HG03025 (cell line): ENCODE results near the gene PDCL3.

Experiments used
- ATAC-seq: cut with Tn5 transposase; IDR thresholded peaks from one replicate; pipeline ENCODE4 v1.9.1; 2021; ENCODE audit warnings: mild to moderate bottlenecking, moderate library complexity; ENCODE audit not compliant: unreplicated experiment, low FRiP score

PDCL3 gene

DNA sequence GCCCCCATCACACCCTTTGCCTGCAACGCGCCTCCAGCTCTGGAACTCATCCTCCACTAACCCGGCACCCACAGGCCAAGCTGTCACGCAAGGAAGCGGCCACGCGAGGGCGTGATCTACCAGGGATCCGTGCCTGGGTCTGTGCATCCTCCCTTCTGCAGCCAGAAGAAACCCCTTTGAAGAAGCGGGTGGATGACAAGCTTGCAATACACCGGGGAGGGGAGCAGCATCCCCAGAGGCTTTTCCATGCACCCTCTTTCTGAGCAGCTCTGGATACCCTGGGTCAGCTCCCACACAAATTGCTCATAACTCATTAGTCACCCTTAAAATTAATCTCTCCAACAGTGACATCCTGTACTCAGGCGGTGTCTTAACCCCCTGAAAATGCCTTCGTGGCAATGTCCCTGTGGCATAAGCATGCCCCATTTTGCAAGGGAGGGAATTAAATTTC lies 47.6 kb downstream of the PDCL3 start:
- no peak for ATAC-seq

DNA sequence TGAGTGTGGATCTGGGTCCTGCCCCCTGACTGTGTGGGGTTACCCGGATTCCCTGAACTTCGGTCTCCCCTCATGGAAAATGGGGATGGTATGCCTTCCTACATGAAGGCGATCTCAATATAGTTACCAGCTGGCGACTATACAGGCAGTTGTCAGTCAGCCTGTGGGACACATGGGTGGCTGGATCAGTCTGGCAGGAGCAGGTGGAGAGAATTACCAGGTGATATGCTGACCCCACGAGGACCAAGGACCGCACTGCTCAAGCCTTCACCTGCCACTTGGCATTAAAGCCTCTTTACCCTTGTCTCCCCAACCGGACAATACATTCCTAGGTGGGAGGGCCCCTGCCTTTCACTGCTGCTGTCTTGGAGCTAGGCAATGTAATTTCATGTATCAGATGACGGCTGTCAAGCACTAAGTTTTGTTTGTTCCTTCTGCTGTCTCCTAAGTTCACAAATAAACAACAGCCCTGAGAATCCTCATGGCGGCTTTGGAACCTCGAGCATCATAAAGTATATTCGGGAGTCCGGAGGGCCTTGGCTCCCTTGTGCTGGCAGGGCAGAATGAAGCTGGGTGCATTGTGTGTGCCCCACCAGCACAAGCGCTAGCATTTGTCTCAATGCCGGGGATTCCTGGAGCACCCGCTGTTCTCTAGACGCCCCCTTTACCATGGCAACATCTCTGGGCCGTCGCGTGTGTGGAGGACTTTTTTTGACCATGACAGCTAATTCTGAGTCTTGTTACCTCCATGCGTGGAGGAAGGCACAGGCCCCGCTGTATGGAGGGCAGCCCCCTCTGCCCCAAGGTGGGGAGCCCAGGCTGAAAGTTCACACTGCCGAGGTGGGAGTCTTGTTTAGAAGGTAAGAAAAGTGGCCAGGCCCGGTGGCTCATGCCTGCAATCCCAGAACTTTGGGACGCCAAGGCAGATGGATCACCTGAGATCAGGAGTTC lies 48.6 kb downstream of the PDCL3 start:
- ATAC-seq, result no peak

DNA sequence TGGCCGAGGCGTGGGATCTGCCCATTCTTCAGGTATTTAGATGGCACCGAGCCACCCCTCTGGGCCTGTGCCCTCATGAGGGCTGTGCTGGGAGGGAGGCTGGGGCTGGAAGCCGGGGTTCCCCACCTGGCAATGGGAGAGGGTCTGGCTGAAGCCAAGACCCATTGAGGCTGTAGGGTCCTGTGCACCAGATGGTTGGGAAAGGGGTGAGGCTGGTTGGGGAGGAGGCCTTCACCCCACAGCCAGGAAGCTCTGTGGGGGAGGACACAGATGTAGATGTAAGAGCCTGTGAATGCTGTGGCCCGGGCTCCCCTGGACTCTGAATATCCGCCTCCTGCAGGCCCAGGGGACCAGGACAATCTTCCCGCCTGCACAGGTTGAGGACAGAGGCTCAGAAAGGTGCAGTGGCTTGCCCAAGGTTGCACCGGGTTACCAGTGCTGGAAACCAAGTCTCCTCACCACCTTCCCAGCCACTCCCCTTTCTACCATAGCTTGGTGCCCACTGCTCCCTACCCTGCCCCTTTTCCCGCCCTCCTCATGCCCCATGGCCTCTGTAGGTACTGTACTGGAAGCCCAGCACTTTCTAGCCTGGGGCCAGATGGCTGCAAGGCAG lies 49.7 kb downstream of the PDCL3 start:
- ATAC-seq, result no peak

DNA sequence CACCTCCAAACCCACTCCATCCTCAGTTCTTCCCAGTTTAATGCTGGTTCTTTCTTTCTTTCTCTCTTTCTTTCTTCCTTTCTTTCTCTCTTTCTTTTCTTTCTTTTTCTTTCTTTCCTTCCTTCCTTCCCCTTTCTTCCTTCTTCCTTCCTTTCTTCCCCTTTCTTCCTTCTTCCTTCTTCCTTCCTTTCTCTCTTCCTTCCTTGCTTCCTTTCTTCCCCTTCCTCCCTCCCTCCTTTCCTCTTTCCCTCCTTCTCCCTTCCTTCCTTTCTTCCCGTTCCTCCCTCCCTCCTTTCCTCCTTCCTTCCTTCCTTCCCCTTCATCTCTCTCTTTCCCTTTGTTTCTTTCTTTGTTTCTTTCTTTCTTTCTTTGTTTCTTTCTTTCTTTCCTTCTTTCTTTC lies 50.9 kb downstream of the PDCL3 start:
- no peak for ATAC-seq

DNA sequence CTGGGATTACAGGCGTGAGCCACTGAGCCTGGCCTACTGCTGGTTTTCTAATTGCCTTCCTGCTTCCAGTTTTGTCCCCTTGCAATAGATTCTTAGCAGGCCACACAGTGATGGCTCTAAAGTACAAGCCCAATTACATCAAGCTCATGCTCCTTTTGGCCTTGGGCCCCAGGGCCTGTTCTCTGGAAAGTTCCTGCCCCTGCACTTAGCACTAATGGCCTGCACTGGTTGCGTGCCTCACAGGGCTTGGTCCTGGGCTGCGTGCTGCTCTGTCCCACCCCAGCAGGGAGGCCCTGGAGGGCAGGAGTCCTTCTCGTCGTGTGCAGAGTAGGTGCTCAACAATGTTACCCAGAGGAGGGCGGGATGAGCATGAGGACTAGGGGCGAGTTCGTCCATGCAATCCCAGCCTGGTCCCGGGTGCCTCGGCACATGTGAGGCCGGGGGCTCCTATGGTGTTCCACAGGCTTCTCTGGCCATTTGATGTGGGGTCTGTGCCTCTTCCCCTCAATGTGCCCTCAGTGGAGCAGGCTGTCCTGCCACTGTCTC lies 51.7 kb downstream of the PDCL3 start:
- ATAC-seq, result no peak

DNA sequence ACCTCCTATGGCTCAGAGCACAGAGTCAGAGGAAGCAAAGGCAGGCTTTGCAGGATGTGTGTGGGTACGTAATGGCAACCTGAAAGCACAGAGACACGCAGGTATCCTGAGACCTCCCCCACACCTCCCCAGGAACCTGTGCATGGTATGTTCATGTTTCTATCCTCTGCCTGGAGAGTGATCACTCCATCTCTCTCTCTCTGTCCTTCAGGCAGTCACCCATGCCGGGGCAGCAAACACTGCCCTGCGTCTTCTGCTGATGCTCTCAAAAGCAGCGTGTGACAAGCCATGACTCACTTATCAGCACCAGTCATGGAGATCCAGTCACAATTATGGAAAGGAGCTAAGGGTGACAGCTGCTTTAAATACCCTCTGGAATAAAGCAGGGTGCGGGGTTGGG lies 52.7 kb downstream of the PDCL3 start:
- ATAC-seq, result no peak

DNA sequence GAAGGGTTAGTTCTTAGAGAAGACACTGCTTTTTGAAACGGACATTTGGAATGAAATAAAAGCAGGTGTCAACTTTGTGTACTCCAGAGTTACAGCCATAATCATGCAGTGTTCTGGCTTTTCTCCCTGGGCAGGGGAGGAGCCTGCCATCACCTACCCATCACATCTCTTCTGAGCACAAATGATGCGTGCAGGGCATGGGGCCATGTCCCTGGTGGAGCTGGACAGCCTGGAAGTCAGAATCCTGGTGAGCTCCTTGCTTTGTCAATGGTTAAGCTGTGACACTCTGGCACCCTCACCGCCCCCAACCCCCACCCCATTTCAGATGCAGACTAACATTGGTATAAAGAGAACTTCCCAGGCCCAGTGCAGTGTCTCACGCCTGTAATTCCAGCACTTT lies 53.1 kb downstream of the PDCL3 start:
- ATAC-seq, result no peak

DNA sequence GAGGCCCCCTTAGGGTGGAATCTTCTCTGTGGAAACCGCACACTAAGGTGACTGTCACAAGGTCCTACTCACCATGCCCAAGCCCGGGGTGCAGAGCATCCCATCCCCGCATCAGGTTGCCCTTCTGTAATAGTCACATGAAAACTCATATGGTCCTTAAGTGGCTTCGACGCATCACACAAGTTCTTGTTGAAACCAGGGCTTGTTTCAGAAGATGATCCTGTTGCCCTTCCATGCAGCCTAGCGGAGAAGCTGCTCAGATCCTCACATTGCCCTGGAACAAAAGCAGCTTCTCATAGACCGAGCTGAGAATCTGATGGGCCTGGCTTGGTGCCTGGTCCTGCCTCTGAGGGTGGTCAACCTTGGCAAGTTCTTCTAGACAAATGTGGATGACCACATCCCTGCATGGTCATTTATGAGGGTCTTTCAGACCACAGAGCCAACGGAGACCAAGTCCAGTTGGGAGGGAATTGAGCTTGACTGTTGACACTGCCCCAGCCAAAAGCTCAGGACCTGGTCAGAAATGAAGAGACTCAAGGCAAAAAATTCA lies 54.1 kb downstream of the PDCL3 start:
- ATAC-seq, result no peak

DNA sequence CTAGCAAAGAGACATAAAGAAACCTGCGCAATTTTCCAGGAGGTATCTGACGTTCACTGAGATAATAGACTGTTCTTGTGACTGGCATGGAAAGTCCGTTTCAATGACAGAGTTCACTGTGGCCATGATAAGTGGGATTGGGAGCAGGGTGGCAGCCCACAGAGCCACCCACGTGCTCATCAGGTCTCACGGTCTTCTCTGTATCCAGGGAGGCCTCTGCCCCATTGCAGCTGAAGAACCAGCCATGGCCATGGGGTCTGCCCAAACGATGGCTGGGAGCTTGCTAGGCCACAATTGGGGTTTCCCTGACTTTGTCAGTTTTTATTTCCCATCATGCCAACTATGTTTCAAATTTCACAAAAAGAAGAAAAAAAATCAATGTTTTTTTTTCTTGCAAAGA lies 57.2 kb downstream of the PDCL3 start:
- ATAC-seq, result no peak

DNA sequence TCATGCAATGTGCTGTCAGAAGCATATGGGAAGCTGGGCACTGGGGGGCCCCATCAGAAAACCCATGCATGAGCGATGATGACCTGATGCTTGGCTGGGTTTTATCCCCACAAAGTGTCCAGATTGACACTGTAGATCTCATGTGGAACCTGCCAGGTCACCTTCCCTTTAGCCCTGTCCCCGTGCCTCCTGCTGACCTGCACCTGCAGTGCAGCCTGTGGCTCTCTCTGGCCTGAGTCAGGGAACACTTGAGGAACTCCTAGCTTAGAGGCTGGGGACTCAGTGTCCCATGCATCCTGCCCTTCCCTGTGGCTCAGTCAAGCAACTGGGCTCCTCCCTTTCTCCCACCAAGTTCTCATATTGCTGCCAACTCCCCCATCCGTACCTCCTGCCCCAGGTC lies 57.7 kb downstream of the PDCL3 start:
- ATAC-seq, result no peak

DNA sequence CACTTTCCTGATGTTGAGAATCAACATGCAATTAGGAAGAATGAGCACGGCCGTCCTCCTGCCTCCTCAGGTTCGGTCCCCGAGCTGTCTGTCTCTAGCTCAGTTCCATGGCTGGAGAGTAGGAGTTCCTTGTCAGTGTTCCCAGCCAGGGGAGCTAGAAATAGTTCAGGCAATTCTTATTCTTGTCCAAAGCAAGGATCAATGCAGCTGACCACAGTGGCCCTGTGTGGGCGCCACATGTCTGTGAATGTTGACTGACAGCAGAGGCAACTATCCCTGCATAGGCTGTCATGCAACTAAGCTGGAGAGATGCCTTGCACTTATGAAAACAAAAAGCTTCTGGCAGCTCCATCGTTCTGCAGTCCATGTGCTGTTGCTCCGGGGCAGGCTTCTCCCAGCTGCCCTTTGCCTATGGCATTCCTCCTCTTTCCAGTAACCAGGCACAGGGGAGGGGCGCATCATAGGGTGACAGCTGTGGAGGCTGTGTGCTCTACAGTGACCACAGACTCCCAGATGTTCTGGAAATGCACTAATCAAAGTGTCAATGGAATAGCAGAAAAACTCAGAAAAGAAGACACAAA lies 58.7 kb downstream of the PDCL3 start:
- ATAC-seq, result no peak

DNA sequence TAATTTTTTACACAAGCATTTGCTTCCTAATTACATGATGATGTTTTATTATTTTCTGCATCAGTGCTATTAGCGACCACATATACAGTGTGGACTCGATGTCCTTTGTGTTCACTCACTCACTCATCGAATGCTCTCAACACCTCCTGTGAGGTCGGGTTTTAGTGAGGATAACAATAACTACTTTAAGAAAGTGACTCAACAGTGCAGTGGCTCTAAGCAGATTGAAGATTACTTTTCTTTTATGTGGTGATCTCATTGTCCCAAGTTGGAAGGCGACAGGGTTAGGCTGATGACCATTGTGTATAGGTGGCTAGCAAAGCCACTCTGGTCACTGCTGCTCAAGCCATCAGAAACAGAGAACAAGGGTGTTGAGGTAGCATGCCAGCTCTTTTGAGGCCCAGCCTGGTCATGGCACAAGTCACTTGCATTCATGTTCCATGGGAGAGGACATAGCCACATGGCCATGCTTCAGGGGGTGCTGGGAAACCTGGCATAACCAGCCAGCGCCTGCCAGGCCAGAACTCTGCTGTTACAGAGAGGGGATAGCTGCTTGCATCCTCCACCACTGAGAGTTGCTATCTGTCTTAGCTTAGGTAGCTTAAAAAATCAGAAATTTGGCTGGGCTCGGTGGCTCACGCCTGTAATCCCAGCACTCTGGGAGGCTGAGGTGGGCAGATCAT lies 60.4 kb downstream of the PDCL3 start:
- no peak for ATAC-seq

DNA sequence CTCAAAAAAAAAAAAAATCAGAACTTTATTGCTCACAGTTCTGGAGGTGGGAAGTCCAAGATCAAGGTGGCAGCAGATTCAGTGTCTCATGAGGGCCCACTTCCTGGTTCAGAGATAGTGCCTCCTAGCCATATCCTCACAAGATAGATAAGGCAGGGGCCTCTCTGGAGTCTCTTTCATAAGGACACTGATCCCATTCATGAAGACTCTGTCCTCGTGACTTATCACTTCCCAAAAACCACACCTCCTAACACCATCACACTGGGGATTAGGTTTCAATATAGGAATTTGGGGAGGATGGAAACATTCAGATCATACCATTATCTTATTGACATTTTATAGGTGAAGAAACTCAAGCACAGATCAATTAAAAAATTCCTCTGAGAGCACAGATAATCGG lies 61.1 kb downstream of the PDCL3 start:
- ATAC-seq, result no peak

DNA sequence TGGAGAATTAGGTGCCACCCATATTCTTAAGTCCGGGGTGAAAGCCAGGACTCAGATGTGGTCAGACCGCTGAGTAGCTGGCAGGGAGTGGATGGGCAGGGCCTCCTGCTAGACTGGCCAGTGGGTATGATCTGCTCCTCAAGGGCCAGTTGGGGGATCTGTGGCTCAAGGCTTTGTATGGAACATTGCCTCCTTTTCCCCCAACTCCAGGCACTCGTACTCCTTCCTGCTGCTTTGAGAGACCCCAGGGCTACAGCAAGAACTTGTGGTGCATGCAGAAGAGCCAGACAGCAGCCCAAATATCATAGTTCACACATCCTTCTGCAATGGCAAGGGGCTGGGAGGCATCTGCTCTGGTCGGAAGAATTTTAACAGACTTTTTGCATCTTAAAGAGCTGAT lies 61.7 kb downstream of the PDCL3 start:
- ATAC-seq, result no peak

DNA sequence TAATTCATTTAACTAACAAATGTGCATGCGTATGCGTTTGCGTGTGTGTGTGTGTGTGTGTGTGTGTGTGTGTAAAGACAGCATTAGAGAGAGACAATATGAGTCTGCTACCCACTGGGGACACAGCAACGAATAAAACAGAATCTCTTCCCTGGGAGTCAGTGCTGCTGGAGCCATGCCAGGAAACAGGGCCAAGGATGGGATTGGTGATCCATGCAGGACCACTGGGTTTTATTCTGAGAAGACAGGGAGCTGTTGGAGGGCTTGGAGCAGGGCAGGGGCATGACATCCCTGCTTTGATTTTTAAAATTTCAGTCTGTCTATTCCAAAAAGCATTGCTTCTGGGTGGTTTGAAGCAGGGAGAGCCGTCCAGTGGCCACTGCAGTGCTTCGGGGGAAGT lies 62.9 kb downstream of the PDCL3 start:
- ATAC-seq, result no peak
